Endothelial cell of umbilical vein (primary cell): ENCODE results near the gene COL6A2. TPM values are rescaled to one million over a fixed set of nuclear protein-coding genes. Genes with fewer than 3 reads are reported as not detected.

ENCODE experiments used
- BruUV-seq: library from RNA; stranded (reverse); fragments of 400-500 nt; replicated peaks from 2 replicates; lab custom pipeline; 2021; lab: Mats Ljungman, UMichigan
- CTCF ChIA-PET: fragments of 300-600, 350-600 bp; sonication (Branson Sonifier 250); formaldehyde crosslinking; loops from one replicate; lab custom pipeline; 2021; ENCODE audit warnings: antibody characterized with exemption, inconsistent platforms; lab: Charles Lee
- POLR2A ChIA-PET: fragments of 300-600, 350-600 bp; sonication (Branson Sonifier 250); formaldehyde crosslinking; loops from one replicate; lab custom pipeline; 2021; ENCODE audit warnings: antibody characterized with exemption, inconsistent platforms; lab: Charles Lee
- DNase-seq: peaks from one replicate; pipeline ENCODE4 v3.0.0-alpha.2; 2011; ENCODE audit warnings: low read depth, low spot score
- FAIRE-seq: peaks from 2 replicates; lab custom pipeline; 2011; peaks lifted over from hg19 to GRCh38; lab: Jason Lieb, UNC
- H2AFZ ChIP-seq: 2 replicates; pipeline ENCODE4 v1.6.0; 2012; ENCODE audit warnings: low read depth, low read length, control low read depth, inconsistent platforms
- H3K27ac ChIP-seq: 2 replicates; pipeline ENCODE4 v1.5.1; 2011; ENCODE audit warnings: low read depth, mild to moderate bottlenecking, control low read depth, low read length, moderate library complexity; ENCODE audit not compliant: insufficient read depth
- H3K27me3 ChIP-seq, 2 experiments: 2 replicates each; pipeline versions ENCODE4 v1.6.0 to v1.6.1; 2011; ENCODE audit warnings: low read length in 2 of 2, mixed read lengths in 1 of 2; ENCODE audit not compliant: control insufficient read depth in 2 of 2, insufficient read depth in 2 of 2
- H3K36me3 ChIP-seq, 2 experiments: 2 replicates in 1 of 2; 3 replicates in 1 of 2; pipeline ENCODE4 v1.5.1; 2011; ENCODE audit warnings: low read length in 2 of 2, mild to moderate bottlenecking in 1 of 2, moderate library complexity in 1 of 2; ENCODE audit not compliant: control insufficient read depth in 2 of 2, insufficient read depth in 2 of 2; ENCODE audit errors: extremely low read depth in 1 of 2
- H3K4me1 ChIP-seq: 3 replicates; pipeline ENCODE4 v1.5.1; 2011; ENCODE audit warnings: mild to moderate bottlenecking, low read length; ENCODE audit not compliant: control insufficient read depth, insufficient read depth; ENCODE audit errors: extremely low read depth
- H3K4me2 ChIP-seq: 2 replicates; pipeline ENCODE4 v1.6.1; 2011; ENCODE audit warnings: low read length, control low read depth, mixed read lengths; ENCODE audit not compliant: insufficient read depth
- H3K4me3 ChIP-seq, 3 experiments: fragments of 200-600 bp in 1 of 3; sonication (generic), shearing (Covaris generic) in 1 of 3; replicated peaks in 1 of 3; 2 replicates each; pipeline ENCODE4 v1.5.1; 2011 to 2016; ENCODE audit warnings: control low read depth in 3 of 3, low read length in 3 of 3, mild to moderate bottlenecking in 2 of 3, inconsistent platforms in 1 of 3, low read depth in 1 of 3, moderate library complexity in 1 of 3; ENCODE audit not compliant: insufficient read depth in 1 of 3
- H3K79me2 ChIP-seq: 2 replicates; pipeline ENCODE4 v1.6.0; 2012; ENCODE audit warnings: low read length, inconsistent platforms; ENCODE audit not compliant: control insufficient read depth, insufficient read depth
- H3K9ac ChIP-seq: replicated peaks from 2 replicates; pipeline ENCODE3; 2011; ENCODE audit warnings: low read length, control low read depth; ENCODE audit not compliant: insufficient read depth; ENCODE audit errors: extremely low read depth
- H3K9me1 ChIP-seq: replicated peaks from 3 replicates; pipeline ENCODE4 v1.6.0; 2011; ENCODE audit warnings: mild to moderate bottlenecking, low read length; ENCODE audit not compliant: control insufficient read depth, insufficient read depth; ENCODE audit errors: extremely low read depth
- H3K9me3 ChIP-seq: replicated peaks from 2 replicates; pipeline ENCODE4 v1.5.1; 2012; ENCODE audit warnings: low read length, inconsistent platforms; ENCODE audit not compliant: control insufficient read depth, insufficient read depth
- H4K20me1 ChIP-seq: replicated peaks from 2 replicates; pipeline ENCODE3; 2011; ENCODE audit warnings: mild to moderate bottlenecking, low read length; ENCODE audit not compliant: control insufficient read depth, insufficient read depth; ENCODE audit errors: extremely low read depth
- CTCF ChIP-seq, 2 donors: IDR thresholded peaks; 1 replicate in 1 of 2; 2 replicates in 1 of 2; pipeline ENCODE4 v1.5.1; 2011; ENCODE audit warnings: low read length in 2 of 2, mild to moderate bottlenecking in 2 of 2, moderate library complexity in 2 of 2, control low read depth in 1 of 2, inconsistent platforms in 1 of 2, low read depth in 1 of 2; ENCODE audit not compliant: insufficient read depth in 1 of 2; ENCODE audit errors: extremely low read depth in 1 of 2
- EZH2 ChIP-seq: IDR thresholded peaks from 2 replicates; pipeline ENCODE4 v1.6.1; 2012; ENCODE audit warnings: borderline replicate concordance, low read depth, mild to moderate bottlenecking, moderate library complexity, low read length, inconsistent platforms; ENCODE audit not compliant: severe bottlenecking
- FOS ChIP-seq: IDR thresholded peaks from 2 replicates; pipeline ENCODE4 v1.6.1; 2011; ENCODE audit warnings: mild to moderate bottlenecking, low read length, moderate library complexity, borderline replicate concordance; ENCODE audit not compliant: insufficient read depth
- GATA2 ChIP-seq: IDR thresholded peaks from 2 replicates; pipeline ENCODE4 v1.7.0; 2011; ENCODE audit warnings: low read depth, mild to moderate bottlenecking, moderate library complexity, mixed read lengths, low read length; ENCODE audit not compliant: insufficient read length, insufficient read depth
- JUN ChIP-seq: IDR thresholded peaks from 2 replicates; pipeline ENCODE4 v1.6.1; 2011; ENCODE audit warnings: borderline replicate concordance, low read depth; ENCODE audit not compliant: insufficient read length, insufficient read depth
- MAX ChIP-seq: IDR thresholded peaks from 2 replicates; pipeline ENCODE4 v1.6.1; 2011; ENCODE audit not compliant: insufficient read depth, insufficient read length
- MYC ChIP-seq: IDR thresholded peaks from one replicate; pipeline ENCODE4 v1.6.1; 2011; ENCODE audit warnings: mild to moderate bottlenecking, low read depth, low read length
- POLR2A ChIP-seq: IDR thresholded peaks from 2 replicates; pipeline ENCODE4 v1.6.1; 2012; ENCODE audit warnings: low read depth, mild to moderate bottlenecking, control low read depth, low read length
- POLR2AphosphoS5 ChIP-seq: IDR thresholded peaks from 2 replicates; pipeline ENCODE4 v1.6.1; 2012; ENCODE audit warnings: low read depth, mild to moderate bottlenecking, control low read depth, low read length, moderate library complexity; ENCODE audit not compliant: insufficient read depth
- dilution Hi-C: fragments of 300-500 bp; cut with MboI; formaldehyde crosslinking; loops from one replicate; pipeline ENCODE4 v1.15.0; 2019; ENCODE audit warnings: low sequenced_read_pairs; ENCODE audit not compliant: extremely low pct_ligation_motif_present
- intact Hi-C: fragments of 100-400 bp; cut with micrococcal nuclease; formaldehyde crosslinking; loops from one replicate; pipeline ENCODE4 v1.10.0; 2022
- polyA plus RNA-seq, 4 experiments: library from polyadenylated mRNA; depleted of rRNA in 3 of 4; stranded (reverse) in 3 of 4; unstranded in 1 of 4; fragments of >200 nt; gene quantifications; 2 replicates each; pipeline versions ENCODE4 v1.2.1 to v1.2.3, GENCODE V29; 2011 to 2012; ENCODE audit warnings: missing spikeins in 1 of 4
- total RNA-seq: library from RNA; stranded (reverse); gene quantifications from 2 replicates; pipeline ENCODE4 v1.2.3, GENCODE V29; 2021

Gene COL6A2
- total and polyA plus RNA-seq, 2 donors (not counting 3 experiments of a cell fraction or from before 2014, with no cell fraction given), result 3.4 to 6.1 TPM

GRCh38 chr21:46109313-46110221 is 11.7 kb downstream of the COL6A2 start:
- dilution Hi-C loops, result no loop called here
- H3K36me3 ChIP-seq, result no peaks in the 10 kb centered on the region
- no peak overlapping the region for H2AFZ ChIP-seq
- FAIRE-seq (no peak), DNase-seq (no peak)
- H3K79me2 ChIP-seq, result no peaks in the 10 kb centered on the region
- H3K4me1 ChIP-seq, result no peaks in the 10 kb centered on the region
- H3K4me2 ChIP-seq, result no peak overlapping the region
- H4K20me1 ChIP-seq, result no peaks in the 10 kb centered on the region
- no peak overlapping the region for H3K27ac ChIP-seq
- H3K27me3 ChIP-seq, result peaks cover 0 to 5% of the 10 kb centered on the region in 2 experiments
- H3K9ac ChIP-seq, result no peak overlapping the region
- H3K9me3 ChIP-seq, result no peaks in the 10 kb centered on the region
- intact Hi-C loops, result no loop called here
- ChIA-PET POLR2A (no interaction called here), CTCF (no interaction called here)
- TF ChIP-seq POLR2A (no peak), JUN (no peak), MYC (no peak), MAX (no peak), CTCF (IDR thresholded peaks at IDR 0.05; ENCODE audit: extremely low read depth in 1 of 2, insufficient read depth in 1 of 2, low read depth in 1 of 2, low read length in 2 of 2) (no peak), POLR2AphosphoS5 (no peak), EZH2 (no peak), GATA2 (no peak), FOS (no peak)
- H3K9me1 ChIP-seq, result no peaks in the 10 kb centered on the region
- H3K4me3 ChIP-seq, result no peak overlapping the region
- no TSS peak for BruUV-seq
